Parathyroid adenoma (tissue), 2 donors: ENCODE measurements around the gene IDS.

ENCODE experiments used
- H2AFZ ChIP-seq: fragments of 300-600 bp; sonication (generic); one replicate; pipeline ENCODE4 v1.7.0; 2017; ENCODE audit warnings: antibody characterized with exemption, mild to moderate bottlenecking
- H3K27ac ChIP-seq: fragments of 300-600 bp; sonication (generic); one replicate; pipeline ENCODE4 v1.7.0; 2017
- H3K27me3 ChIP-seq: fragments of 300-600 bp; sonication (generic); one replicate; pipeline ENCODE4 v1.7.0; 2017; ENCODE audit warnings: low read length; ENCODE audit not compliant: control insufficient read depth, insufficient read depth
- H3K36me3 ChIP-seq: fragments of 300-600 bp; sonication (generic); one replicate; pipeline ENCODE4 v1.7.0; 2017; ENCODE audit warnings: low read length; ENCODE audit not compliant: control insufficient read depth, insufficient read depth
- H3K4me1 ChIP-seq: fragments of 300-600 bp; sonication (generic); one replicate; pipeline ENCODE4 v1.7.0; 2017; ENCODE audit warnings: control low read depth
- H3K4me2 ChIP-seq: fragments of 300-600 bp; sonication (generic); one replicate; pipeline ENCODE4 v1.7.0; 2017; ENCODE audit warnings: low read length
- H3K4me3 ChIP-seq: fragments of 300-600 bp; sonication (generic); one replicate; pipeline ENCODE4 v1.7.0; 2017; ENCODE audit warnings: low read depth, low read length
- H3K79me2 ChIP-seq: fragments of 300-600 bp; sonication (generic); one replicate; pipeline ENCODE4 v1.7.0; 2017; ENCODE audit warnings: control low read depth
- H3K9ac ChIP-seq: fragments of 300-600 bp; sonication (generic); one replicate; pipeline ENCODE4 v1.7.0; 2017; ENCODE audit warnings: mild to moderate bottlenecking
- H3K9me3 ChIP-seq: fragments of 300-600 bp; sonication (generic); one replicate; pipeline ENCODE4 v1.7.0; 2017; ENCODE audit warnings: low read length; ENCODE audit not compliant: control insufficient read depth
- TF ChIP-seq, protein P1 (sequence below): fragments of 300-600 bp; sonication (generic); IDR thresholded peaks from one replicate; pipeline ENCODE4 v1.7.0; 2017; ENCODE audit warnings: antibody characterized with exemption, mild to moderate bottlenecking
- donor health status: primary hyperparathyroidism.

Gene IDS

DNA sequence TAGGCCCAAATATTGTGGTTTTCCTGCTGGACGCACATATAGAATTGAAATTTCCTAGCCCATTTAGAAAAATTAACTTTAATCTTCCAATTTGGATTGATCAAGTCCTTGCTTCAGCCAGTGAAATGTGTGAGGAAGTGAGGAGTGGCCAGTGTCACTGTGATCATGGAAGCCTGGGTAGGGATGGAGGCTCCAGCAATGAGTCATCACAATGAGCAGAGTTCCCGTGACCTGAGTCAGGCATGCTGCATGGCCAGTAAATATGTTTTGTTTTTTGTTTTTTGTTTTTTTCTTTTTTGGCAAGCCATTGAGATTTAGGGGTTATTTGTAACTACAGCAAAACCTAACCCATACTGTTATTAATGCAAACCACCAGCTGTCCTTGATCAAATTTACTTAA is 52.1 kb downstream of the IDS start:
- Histone ChIP-seq H3K79me2 (no peaks in the 10 kb centered on the region), H2AFZ (no peak overlapping the region), H3K4me3 (no peak overlapping the region), H3K36me3 (no peaks in the 10 kb centered on the region), H3K27me3 (no peaks in the 10 kb centered on the region), H3K9me3 (no peaks in the 10 kb centered on the region), H3K4me1 (no peaks in the 10 kb centered on the region), H3K4me2 (no peak overlapping the region), H3K27ac (no peak overlapping the region), H3K9ac (no peak overlapping the region)
- TF ChIP-seq, protein P1, sequence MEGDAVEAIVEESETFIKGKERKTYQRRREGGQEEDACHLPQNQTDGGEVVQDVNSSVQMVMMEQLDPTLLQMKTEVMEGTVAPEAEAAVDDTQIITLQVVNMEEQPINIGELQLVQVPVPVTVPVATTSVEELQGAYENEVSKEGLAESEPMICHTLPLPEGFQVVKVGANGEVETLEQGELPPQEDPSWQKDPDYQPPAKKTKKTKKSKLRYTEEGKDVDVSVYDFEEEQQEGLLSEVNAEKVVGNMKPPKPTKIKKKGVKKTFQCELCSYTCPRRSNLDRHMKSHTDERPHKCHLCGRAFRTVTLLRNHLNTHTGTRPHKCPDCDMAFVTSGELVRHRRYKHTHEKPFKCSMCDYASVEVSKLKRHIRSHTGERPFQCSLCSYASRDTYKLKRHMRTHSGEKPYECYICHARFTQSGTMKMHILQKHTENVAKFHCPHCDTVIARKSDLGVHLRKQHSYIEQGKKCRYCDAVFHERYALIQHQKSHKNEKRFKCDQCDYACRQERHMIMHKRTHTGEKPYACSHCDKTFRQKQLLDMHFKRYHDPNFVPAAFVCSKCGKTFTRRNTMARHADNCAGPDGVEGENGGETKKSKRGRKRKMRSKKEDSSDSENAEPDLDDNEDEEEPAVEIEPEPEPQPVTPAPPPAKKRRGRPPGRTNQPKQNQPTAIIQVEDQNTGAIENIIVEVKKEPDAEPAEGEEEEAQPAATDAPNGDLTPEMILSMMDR: no peak

DNA sequence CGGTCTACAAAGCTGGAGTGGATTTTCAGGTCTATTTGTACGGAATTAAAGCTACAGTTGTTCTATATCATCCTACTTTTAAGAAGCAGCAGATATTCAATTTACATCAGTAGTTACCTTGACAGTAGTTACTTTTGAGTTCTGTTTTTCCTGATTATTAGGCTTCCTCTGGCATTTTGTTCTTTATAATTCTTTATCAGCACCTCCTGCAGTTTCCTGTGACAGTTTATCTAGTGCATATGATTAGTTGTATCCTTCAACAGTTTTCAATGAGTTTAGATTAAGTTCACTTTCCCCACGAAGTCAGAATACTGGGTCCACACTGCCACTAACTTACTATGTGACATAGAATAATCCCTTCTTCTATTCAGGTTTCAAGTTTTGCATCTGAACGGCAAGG is 71.7 kb downstream of the IDS start:
- Histone ChIP-seq H3K36me3 (no peaks in the 10 kb centered on the region), H3K4me3 (no peak overlapping the region), H3K4me1 (no peaks in the 10 kb centered on the region), H3K9ac (no peak overlapping the region), H3K79me2 (no peaks in the 10 kb centered on the region), H3K27me3 (no peaks in the 10 kb centered on the region), H3K9me3 (no peaks in the 10 kb centered on the region), H3K4me2 (no peak overlapping the region), H3K27ac (no peak overlapping the region), H2AFZ (no peak overlapping the region)
- TF ChIP-seq, protein P1: no peak

DNA sequence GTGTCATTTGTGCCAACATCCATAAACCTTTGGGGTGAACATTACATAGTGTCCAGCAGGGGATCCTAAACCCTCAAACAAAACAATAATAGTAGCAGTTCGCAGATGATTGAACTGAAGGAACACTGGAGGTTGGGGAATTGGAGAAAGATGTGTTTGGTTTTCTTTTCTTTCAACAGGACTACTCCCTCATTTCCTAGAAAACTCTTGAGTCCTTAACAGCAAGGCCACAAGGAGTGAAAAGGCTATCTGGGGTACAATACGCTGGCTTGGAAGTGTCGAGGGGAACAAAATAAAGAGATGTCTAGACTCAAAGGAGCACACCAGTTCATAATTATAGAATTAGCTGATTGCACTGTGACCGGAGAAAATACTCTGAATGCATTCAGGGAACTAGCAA is 72.1 kb downstream of the IDS start:
- H3K36me3 ChIP-seq: no peaks in the 10 kb centered on the region
- no peaks in the 10 kb centered on the region for H3K9me3 ChIP-seq
- H3K27me3 ChIP-seq: no peaks in the 10 kb centered on the region
- no peak overlapping the region for H3K4me3 ChIP-seq
- H2AFZ ChIP-seq: no peak overlapping the region
- TF ChIP-seq, protein P1: no peak
- no peaks in the 10 kb centered on the region for H3K79me2 ChIP-seq
- H3K4me2 ChIP-seq: no peak overlapping the region
- no peak overlapping the region for H3K27ac ChIP-seq
- H3K9ac ChIP-seq: no peak overlapping the region
- no peaks in the 10 kb centered on the region for H3K4me1 ChIP-seq
